Stomach (tissue), 9 donors: ENCODE measurements around the gene TUBGCP3. TPM values are rescaled to one million over a fixed set of nuclear protein-coding genes. Genes with fewer than 3 reads are reported as not detected.

Experiments used
- DNase-seq, 2 donors: peaks; one replicate each; pipeline versions ENCODE4 v3.0.0 to v3.0.0-alpha.2; 2013 to 2019
- H3K27ac ChIP-seq, 5 donors: fragments of 200-600 bp in 4 of 5; sonication (generic) in 4 of 5; one replicate each; pipeline ENCODE4 v1.5.1; 2013 to 2019; ENCODE audit warnings: mild to moderate bottlenecking in 1 of 5, moderate library complexity in 1 of 5
- H3K27me3 ChIP-seq, 3 donors: fragments of 200-600 bp; sonication (generic); one replicate each; pipeline ENCODE4 v1.5.1; 2017 to 2019; ENCODE audit warnings: mixed run types in 1 of 3
- H3K36me3 ChIP-seq, 4 donors: fragments of 200-600 bp; sonication (generic); 1 replicate in 3 of 4; 2 replicates in 1 of 4; pipeline ENCODE4 v1.5.1; 2016 to 2019
- H3K4me1 ChIP-seq, 4 donors: fragments of 200-600 bp; sonication (generic); one replicate each; pipeline ENCODE4 v1.5.1; 2016 to 2019
- H3K4me3 ChIP-seq, 4 donors: fragments of 200-600 bp; sonication (generic) in 3 of 4; one replicate each; pipeline ENCODE4 v1.5.1; 2016 to 2019; ENCODE audit warnings: mild to moderate bottlenecking in 1 of 4
- H3K9me3 ChIP-seq, 4 donors: fragments of 200-600 bp; sonication (generic); one replicate each; pipeline ENCODE4 v1.5.1; 2016 to 2019
- CTCF ChIP-seq, 7 experiments: fragments of 450-650 bp in 4 of 7; fragments of 200-600 bp in 3 of 7; sonication (generic) in 3 of 7; IDR thresholded peaks; one replicate each; pipeline ENCODE4 v1.5.1; 2016 to 2019; ENCODE audit warnings: antibody characterized with exemption in 7 of 7, control low read depth in 2 of 7, mild to moderate bottlenecking in 1 of 7
- EP300 ChIP-seq: sonication (generic); formaldehyde crosslinking; IDR thresholded peaks from one replicate; pipeline ENCODE4 v1.6.1; 2017; ENCODE audit warnings: antibody characterized with exemption
- POLR2A ChIP-seq, 4 donors: fragments of 450-650 bp; IDR thresholded peaks; one replicate each; pipeline ENCODE4 v1.6.1; 2016; ENCODE audit warnings: antibody characterized with exemption in 4 of 4, control low read depth in 2 of 4, mild to moderate bottlenecking in 1 of 4, moderate library complexity in 1 of 4
- POLR2AphosphoS5 ChIP-seq, 3 donors: sonication (generic); formaldehyde crosslinking; IDR thresholded peaks; one replicate each; pipeline ENCODE4 v1.6.1; 2016; ENCODE audit warnings: antibody characterized with exemption in 3 of 3
- WGBS, 5 donors: extraction: QIAGEN DNeasy Blood & Tissue Kit in 3 of 5; methylation state at CpG; one replicate each; pipeline versions ENCODE4 v1.1.5 to v1.1.7; 2013 to 2018; 5-methylcytosine and 5-hydroxymethylcytosine counted together
- intact Hi-C: fragments of 100-400 bp; cut with DNase I; formaldehyde crosslinking; loops from one replicate; pipeline ENCODE4 v1.15.1; 2023; ENCODE audit warnings: low total_unique reads
- polyA plus RNA-seq, 3 donors: library from polyadenylated mRNA; stranded (reverse); fragments of 200-250 nt; gene quantifications; one replicate each; pipeline ENCODE4 v1.2.3, GENCODE V29; 2013
- total RNA-seq, 5 donors: library from RNA; depleted of rRNA; stranded (reverse); fragments of >200 nt; gene quantifications; one replicate each; pipeline versions ENCODE4 v1.1.0 to v1.2.3, GENCODE V29; 2014 to 2016
- donor health status: healthy with polysubstance abuse.
- donor health status: Bipolar disorder and iron deficiency.
- donor health status: healthy.

The TUBGCP3 gene
- total and polyA plus RNA-seq, 8 donors = 7.8 to 49.6 (median 15.2) TPM

- intact Hi-C loops = no loop called here
- 80 to 85% (median 82%) methylated on average over 9 of the region's 9 CpGs for WGBS, 5 donors
- H3K27me3 ChIP-seq = no peaks in the 10 kb centered on the region
- no peak for DNase-seq
- TF ChIP-seq POLR2A (IDR thresholded peaks at IDR 0.05) = no peak
- TF ChIP-seq POLR2AphosphoS5 (IDR thresholded peaks at IDR 0.05) = no peak
- TF ChIP-seq CTCF (IDR thresholded peaks at IDR 0.05) = no peak
- no peak for TF ChIP-seq EP300
- peaks cover 0 to 10% (median 2%) of the 10 kb centered on the region in 4 donors for H3K9me3 ChIP-seq
- H3K36me3 ChIP-seq = no peaks in the 10 kb centered on the region
- no peak overlapping the region for H3K27ac ChIP-seq
- H3K4me3 ChIP-seq = no peak overlapping the region
- no peaks in the 10 kb centered on the region for H3K4me1 ChIP-seq
These were observed 110.8 kb downstream of the TUBGCP3 start for GRCh38 chr13:112477070-112477619.

DNA sequence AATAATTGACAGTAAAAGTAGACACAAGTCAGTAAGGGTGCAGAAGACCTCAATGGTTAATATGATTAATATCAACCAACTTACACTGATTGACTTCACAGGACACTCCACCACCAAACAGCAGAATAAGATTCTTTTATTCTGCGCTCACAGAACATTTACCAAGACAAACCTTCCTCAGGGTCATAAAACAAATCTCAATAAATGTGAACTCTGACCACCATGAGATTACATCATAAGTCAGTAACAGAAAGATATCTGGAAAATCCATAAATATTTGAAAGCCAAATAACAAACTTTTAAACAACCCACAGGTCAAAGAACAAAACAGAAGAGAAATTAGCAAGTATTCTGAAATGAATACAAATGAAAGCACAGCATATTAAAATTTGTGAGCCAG lies 112.1 kb downstream of the TUBGCP3 start:
- Histone ChIP-seq H3K4me1 (no peaks in the 10 kb centered on the region), H3K36me3 (no peaks in the 10 kb centered on the region), H3K27me3 (no peaks in the 10 kb centered on the region), H3K27ac (no peak overlapping the region), H3K4me3 (no peak overlapping the region), H3K9me3 (peaks cover 0 to 6% (median 2%) of the 10 kb centered on the region in 4 donors)
- intact Hi-C loops = no loop called here
- WGBS, 5 donors = 77 to 100% (median 97%) methylated on average over 1 of the region's 1 CpG
- TF ChIP-seq POLR2AphosphoS5 (IDR thresholded peaks at IDR 0.05) = no peak
- no peak for TF ChIP-seq CTCF (IDR thresholded peaks at IDR 0.05)
- no peak for TF ChIP-seq POLR2A (IDR thresholded peaks at IDR 0.05)
- TF ChIP-seq EP300 = no peak
- DNase-seq = no peak

DNA sequence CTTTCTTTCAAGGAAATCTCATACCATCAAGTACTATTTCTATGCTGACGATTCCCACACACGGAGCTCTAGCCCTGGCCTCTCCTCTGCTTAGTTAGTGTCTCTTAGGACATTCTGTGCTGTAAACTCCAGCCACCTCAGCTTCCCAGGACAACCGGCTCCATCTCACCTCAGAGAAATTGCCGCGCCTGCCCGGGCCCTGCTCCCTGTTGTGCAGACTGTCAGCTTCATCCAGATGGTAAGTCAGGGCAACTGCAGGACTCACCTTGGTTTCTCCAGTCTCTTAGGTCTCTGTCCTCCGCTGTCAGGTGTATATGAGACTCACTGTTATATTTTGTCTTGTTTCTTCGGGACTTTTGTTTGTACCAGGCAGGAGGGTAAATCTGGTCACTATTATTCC lies 113.1 kb downstream of the TUBGCP3 start:
- Histone ChIP-seq H3K4me1 (no peaks in the 10 kb centered on the region), H3K36me3 (no peaks in the 10 kb centered on the region), H3K27ac (no peak overlapping the region), H3K4me3 (no peak overlapping the region), H3K9me3 (peaks cover 0 to 7% (median 0%) of the 10 kb centered on the region in 4 donors), H3K27me3 (no peaks in the 10 kb centered on the region)
- intact Hi-C loops = no loop called here
- WGBS, 5 donors = 76 to 87% (median 83%) methylated on average over 8 of the region's 8 CpGs
- DNase-seq = no peak
- TF ChIP-seq EP300 (no peak), POLR2A (IDR thresholded peaks at IDR 0.05) (no peak), POLR2AphosphoS5 (IDR thresholded peaks at IDR 0.05) (no peak), CTCF (IDR thresholded peaks at IDR 0.05) (no peak)

DNA sequence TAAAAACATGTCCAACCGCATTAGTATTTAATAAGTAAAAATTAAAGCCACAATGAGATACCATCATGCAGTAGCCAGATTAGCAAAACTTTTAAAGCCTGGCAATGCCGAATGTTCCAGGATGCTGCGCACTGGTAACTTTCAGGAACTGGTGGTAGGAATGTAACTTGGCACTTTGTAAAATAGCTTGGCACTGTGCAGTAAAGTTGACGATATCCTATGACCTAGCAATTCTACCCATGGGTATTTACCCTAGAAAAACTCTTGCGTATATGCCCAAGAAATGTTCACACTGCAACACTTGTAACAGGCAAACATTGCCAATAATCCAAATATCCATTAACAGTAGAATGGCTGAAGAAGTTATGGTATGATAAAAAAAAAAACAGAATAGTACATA lies 114.1 kb downstream of the TUBGCP3 start:
- 60 to 85% (median 71%) methylated on average over 5 of the region's 5 CpGs for WGBS, 5 donors
- no peaks in the 10 kb centered on the region for H3K36me3 ChIP-seq
- no peak for TF ChIP-seq EP300
- TF ChIP-seq CTCF (IDR thresholded peaks at IDR 0.05) = no peak
- no peak for TF ChIP-seq POLR2A (IDR thresholded peaks at IDR 0.05)
- TF ChIP-seq POLR2AphosphoS5 (IDR thresholded peaks at IDR 0.05) = no peak
- H3K4me1 ChIP-seq = no peaks in the 10 kb centered on the region
- no peaks in the 10 kb centered on the region for H3K27me3 ChIP-seq
- intact Hi-C loops = no loop called here
- H3K27ac ChIP-seq = no peak overlapping the region
- H3K4me3 ChIP-seq = no peak overlapping the region
- DNase-seq = no peak
- H3K9me3 ChIP-seq = peaks cover 0 to 7% (median 0%) of the 10 kb centered on the region in 4 donors
